Neural cell (in vitro differentiated cells): ENCODE measurements around the gene CDX1.

Source experiments
- EP300 ChIP-seq: fragments of 450-650 bp; conservative IDR thresholded peaks from 2 replicates; pipeline ENCODE4 v1.6.1; 2014; ENCODE audit warnings: antibody characterized with exemption, mild to moderate bottlenecking, moderate library complexity; ENCODE audit not compliant: poor library complexity, severe bottlenecking
- EZH2 ChIP-seq: fragments of 200-600, 300-800 bp; shearing (Covaris generic), sonication (generic); IDR thresholded peaks from 2 replicates; pipeline ENCODE4 v1.6.1; 2014; ENCODE audit warnings: antibody characterized with exemption, low read length, borderline replicate concordance, mild to moderate bottlenecking; ENCODE audit not compliant: insufficient read depth, poor library complexity, severe bottlenecking
- POLR2AphosphoS5 ChIP-seq: IDR thresholded peaks from 2 replicates; pipeline ENCODE4 v1.6.1; 2012
- TF ChIP-seq, protein P1 (sequence below): fragments of 450-650 bp; IDR thresholded peaks from 2 replicates; pipeline ENCODE4 v1.5.1; 2014; ENCODE audit warnings: antibody characterized with exemption, mild to moderate bottlenecking, moderate library complexity; ENCODE audit not compliant: poor library complexity, severe bottlenecking

DNA sequence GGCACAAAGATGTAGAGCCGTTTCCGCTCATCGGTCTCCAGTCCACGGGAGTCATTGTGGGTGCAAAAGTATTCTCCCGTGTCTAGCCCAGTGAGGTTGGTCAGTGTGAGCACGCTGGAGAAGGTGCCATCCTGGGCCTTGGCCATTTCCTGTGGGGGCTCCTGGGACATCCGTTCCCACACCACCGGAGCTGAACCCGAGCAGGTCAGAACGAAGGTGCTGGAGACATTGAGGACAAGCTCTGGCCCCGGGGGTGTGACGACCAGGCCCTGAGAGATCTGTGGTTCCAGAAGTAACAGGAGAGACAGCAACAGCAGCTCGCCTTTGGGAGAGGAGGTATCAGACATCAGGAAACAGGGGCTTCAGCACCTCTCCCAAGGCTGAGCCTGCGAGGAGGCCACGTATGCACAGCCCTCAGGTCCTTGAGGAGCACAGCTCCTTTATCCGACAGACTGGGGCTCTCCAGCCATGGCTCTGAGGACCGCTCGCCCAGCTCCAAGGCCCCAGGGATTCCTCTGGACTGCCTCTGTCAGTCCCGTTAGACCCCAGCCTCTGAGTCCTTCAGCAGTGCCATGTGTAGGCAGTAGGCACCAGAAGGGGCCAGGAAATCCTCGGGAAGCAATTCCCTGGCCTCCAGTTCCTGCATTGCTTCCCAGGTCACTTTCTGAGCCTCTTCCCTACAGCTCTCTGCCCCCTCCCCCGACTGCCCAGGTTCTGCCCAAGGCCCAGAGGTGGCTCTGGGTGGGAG lies 30.8 kb upstream of the CDX1 start:
- TF ChIP-seq EP300, result no peak
- TF ChIP-seq, protein P1, sequence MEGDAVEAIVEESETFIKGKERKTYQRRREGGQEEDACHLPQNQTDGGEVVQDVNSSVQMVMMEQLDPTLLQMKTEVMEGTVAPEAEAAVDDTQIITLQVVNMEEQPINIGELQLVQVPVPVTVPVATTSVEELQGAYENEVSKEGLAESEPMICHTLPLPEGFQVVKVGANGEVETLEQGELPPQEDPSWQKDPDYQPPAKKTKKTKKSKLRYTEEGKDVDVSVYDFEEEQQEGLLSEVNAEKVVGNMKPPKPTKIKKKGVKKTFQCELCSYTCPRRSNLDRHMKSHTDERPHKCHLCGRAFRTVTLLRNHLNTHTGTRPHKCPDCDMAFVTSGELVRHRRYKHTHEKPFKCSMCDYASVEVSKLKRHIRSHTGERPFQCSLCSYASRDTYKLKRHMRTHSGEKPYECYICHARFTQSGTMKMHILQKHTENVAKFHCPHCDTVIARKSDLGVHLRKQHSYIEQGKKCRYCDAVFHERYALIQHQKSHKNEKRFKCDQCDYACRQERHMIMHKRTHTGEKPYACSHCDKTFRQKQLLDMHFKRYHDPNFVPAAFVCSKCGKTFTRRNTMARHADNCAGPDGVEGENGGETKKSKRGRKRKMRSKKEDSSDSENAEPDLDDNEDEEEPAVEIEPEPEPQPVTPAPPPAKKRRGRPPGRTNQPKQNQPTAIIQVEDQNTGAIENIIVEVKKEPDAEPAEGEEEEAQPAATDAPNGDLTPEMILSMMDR, result no peak
- TF ChIP-seq EZH2, result no peak
- no peak for TF ChIP-seq POLR2AphosphoS5
